CD14-positive monocyte (primary cell): ENCODE data around the gene CHRM5. TPM values are rescaled to one million over a fixed set of nuclear protein-coding genes. Genes with fewer than 3 reads are reported as not detected.

Experiments used
- DNase-seq, 3 donors: peaks; one replicate each; pipeline ENCODE4 v3.0.0-alpha.2; 2011 to 2022
- H2AFZ ChIP-seq: 2 replicates; pipeline ENCODE4 v1.6.0; 2012; ENCODE audit warnings: mild to moderate bottlenecking, low read depth, low read length, inconsistent platforms; ENCODE audit not compliant: insufficient read depth, poor library complexity, severe bottlenecking
- H3K27ac ChIP-seq, 2 donors: 1 replicate in 1 of 2; 2 replicates in 1 of 2; pipeline ENCODE4 v1.5.1; 2012 to 2013; ENCODE audit warnings: low read length in 2 of 2, control low read depth in 1 of 2, inconsistent platforms in 1 of 2, low read depth in 1 of 2, mild to moderate bottlenecking in 1 of 2
- H3K27me3 ChIP-seq, 2 donors: one replicate each; pipeline versions ENCODE4 v1.6.0 to v1.6.1; 2011 to 2013; ENCODE audit warnings: low read length in 2 of 2; ENCODE audit not compliant: control insufficient read depth in 2 of 2, insufficient read depth in 2 of 2
- H3K36me3 ChIP-seq, 2 donors: replicated peaks in 1 of 2; 1 replicate in 1 of 2; 2 replicates in 1 of 2; pipeline versions ENCODE4 v1.5.1 to v1.6.1; 2012 to 2013; ENCODE audit warnings: low read length in 2 of 2, control low read depth in 1 of 2, inconsistent platforms in 1 of 2, mild to moderate bottlenecking in 1 of 2; ENCODE audit not compliant: insufficient read depth in 2 of 2, control insufficient read depth in 1 of 2
- H3K4me1 ChIP-seq, 2 donors: 1 replicate in 1 of 2; 2 replicates in 1 of 2; pipeline versions ENCODE4 v1.5.1 to v1.6.1; 2012 to 2013; ENCODE audit warnings: low read length in 2 of 2, control low read depth in 1 of 2, inconsistent platforms in 1 of 2, mild to moderate bottlenecking in 1 of 2, moderate library complexity in 1 of 2; ENCODE audit not compliant: insufficient read depth in 2 of 2, control insufficient read depth in 1 of 2
- H3K4me2 ChIP-seq: replicated peaks from 2 replicates; pipeline ENCODE3; 2012; ENCODE audit warnings: low read length, moderate library complexity, mild to moderate bottlenecking; ENCODE audit not compliant: poor library complexity, severe bottlenecking; ENCODE audit errors: extremely low read depth
- H3K4me3 ChIP-seq, 3 experiments: fragments of 200-600 bp in 1 of 3; sonication (generic) in 1 of 3; replicated peaks in 1 of 3; 1 replicate in 2 of 3; 2 replicates in 1 of 3; pipeline ENCODE4 v1.5.1; 2011 to 2013; ENCODE audit warnings: low read length in 3 of 3, mild to moderate bottlenecking in 3 of 3, control low read depth in 2 of 3, low read depth in 2 of 3, inconsistent platforms in 1 of 3, moderate library complexity in 1 of 3
- H3K79me2 ChIP-seq: 2 replicates; pipeline ENCODE4 v1.6.0; 2012; ENCODE audit warnings: mild to moderate bottlenecking, control low read depth, inconsistent platforms, low read length, moderate library complexity; ENCODE audit not compliant: insufficient read depth
- H3K9ac ChIP-seq: 2 replicates; pipeline ENCODE4 v1.6.0; 2017; ENCODE audit warnings: low read length, mild to moderate bottlenecking; ENCODE audit not compliant: insufficient read depth, poor library complexity, severe bottlenecking
- H3K9me3 ChIP-seq, 2 donors: replicated peaks in 1 of 2; 1 replicate in 1 of 2; 2 replicates in 1 of 2; pipeline versions ENCODE4 v1.5.1 to v1.6.1; 2012 to 2013; ENCODE audit warnings: low read length in 2 of 2, control low read depth in 1 of 2; ENCODE audit not compliant: control insufficient read depth in 1 of 2, insufficient read depth in 1 of 2
- H4K20me1 ChIP-seq: 2 replicates; pipeline ENCODE4 v1.6.0; 2012; ENCODE audit warnings: mild to moderate bottlenecking, low read length, control low read depth, moderate library complexity; ENCODE audit not compliant: insufficient read depth
- H3K27ac Mint-ChIP-seq, 7 donors: one replicate each; pipeline ENCODE4 v1.8.0; 2020; ENCODE audit warnings: mild to moderate bottlenecking in 7 of 7, mixed read lengths in 7 of 7, moderate library complexity in 6 of 7, inconsistent platforms in 2 of 7
- H3K27me3 Mint-ChIP-seq, 3 donors: one replicate each; pipeline ENCODE4 v1.8.0; 2021 to 2022; ENCODE audit warnings: low read depth in 3 of 3, mild to moderate bottlenecking in 3 of 3, mixed read lengths in 3 of 3, moderate library complexity in 3 of 3, inconsistent platforms in 1 of 3
- H3K36me3 Mint-ChIP-seq, 2 donors: one replicate each; pipeline ENCODE4 v1.8.0; 2020; ENCODE audit warnings: mixed read lengths in 2 of 2, inconsistent platforms in 1 of 2, mild to moderate bottlenecking in 1 of 2
- H3K4me1 Mint-ChIP-seq: one replicate; pipeline ENCODE4 v1.8.0; 2020; ENCODE audit warnings: mild to moderate bottlenecking, mixed read lengths
- H3K4me3 Mint-ChIP-seq, 2 donors: one replicate each; pipeline ENCODE4 v1.8.0; 2020; ENCODE audit warnings: mild to moderate bottlenecking in 2 of 2, mixed read lengths in 2 of 2, moderate library complexity in 1 of 2
- H3K9me3 Mint-ChIP-seq, 7 donors: one replicate each; pipeline ENCODE4 v1.8.0; 2020 to 2022; ENCODE audit warnings: mixed read lengths in 7 of 7, mild to moderate bottlenecking in 6 of 7, moderate library complexity in 6 of 7, inconsistent platforms in 2 of 7
- WGBS: methylation state at CpG from one replicate; pipeline ENCODE4 v1.1.5; 2013; ENCODE audit warnings: missing lambda C conversion rate; ENCODE audit not compliant: insufficient coverage; 5-methylcytosine and 5-hydroxymethylcytosine counted together
- intact Hi-C, 2 donors: fragments of 100-400 bp; cut with micrococcal nuclease; formaldehyde crosslinking; loops; one replicate each; pipeline versions ENCODE4 v1.15.0 to v1.15.1; 2023
- polyA plus RNA-seq, 3 donors: library from polyadenylated mRNA; depleted of rRNA in 1 of 3; unstranded in 2 of 3; stranded (reverse) in 1 of 3; fragments of 300-500 nt in 2 of 3; fragments of >200 nt in 1 of 3; fragmentation: Illumina TruSeq in 2 of 3; gene quantifications; 1 replicate in 2 of 3; 2 replicates in 1 of 3; pipeline ENCODE4 v1.2.3, GENCODE V29; 2012 to 2021
- TF ChIP-seq, protein P1 (sequence below): fragments of 200-600 bp; IDR thresholded peaks from one replicate; pipeline ENCODE4 v1.8.0; 2022; ENCODE audit warnings: antibody characterized with exemption, mild to moderate bottlenecking

Gene CHRM5
- polyA plus RNA-seq, 3 donors: not detected

DNA sequence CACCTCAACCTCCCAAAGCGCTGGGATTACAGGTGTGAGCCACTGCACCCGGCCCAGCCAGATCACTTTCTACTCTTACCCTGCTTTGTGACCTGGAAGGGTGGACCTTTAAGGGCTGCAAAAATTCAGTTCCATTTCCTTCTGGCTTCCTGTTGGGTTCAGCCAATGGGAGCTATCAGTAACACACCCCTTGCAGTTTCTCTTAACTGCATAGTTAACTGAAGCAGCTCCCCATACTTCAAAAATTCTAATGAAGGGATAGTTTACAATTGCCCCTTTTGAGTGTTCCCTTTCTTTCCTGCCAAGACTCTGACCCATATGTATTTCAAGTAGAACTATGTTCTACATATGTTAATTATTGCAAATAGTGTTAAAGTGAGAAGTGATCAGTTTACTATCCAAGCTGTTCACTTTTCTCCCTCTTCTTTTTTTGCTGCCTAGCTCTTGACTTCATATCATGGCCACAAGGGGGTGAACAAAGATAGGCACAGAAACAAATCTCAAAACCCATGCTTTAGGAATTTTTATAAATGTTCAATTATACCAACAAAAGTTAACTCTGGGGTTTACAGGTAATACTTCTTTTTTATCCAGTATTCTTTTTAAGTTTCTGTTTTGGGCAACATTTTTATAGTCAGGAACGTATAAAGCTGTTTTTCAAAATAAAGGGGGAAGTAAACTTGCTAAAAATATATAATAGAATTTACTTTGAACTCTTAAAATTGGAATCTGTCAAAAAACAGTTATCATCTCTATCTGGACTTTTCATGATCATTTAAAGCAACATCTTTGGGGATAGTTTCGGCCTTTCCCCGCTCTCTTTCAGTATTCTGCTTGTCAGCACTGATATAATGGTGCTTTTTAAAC is 141.7 kb downstream of the CHRM5 start:
- intact Hi-C loops: loop anchor here in 1 of 2 donors (10.0 kb wide), 1 partner anchor 875 kb away; the partner anchor contains the start of gene ZNF770
- no peaks in the 10 kb centered on the region for H4K20me1 ChIP-seq
- H3K4me3 Mint-ChIP-seq: no peak overlapping the region
- H2AFZ ChIP-seq: no peak overlapping the region
- no CpG with 5 or more reads among the region's 5 CpGs for WGBS
- no peaks in the 10 kb centered on the region for H3K79me2 ChIP-seq
- no peak overlapping the region for H3K27ac ChIP-seq
- H3K9me3 ChIP-seq: no peaks in the 10 kb centered on the region
- H3K9me3 Mint-ChIP-seq: peaks cover 0 to 3% (median 0%) of the 10 kb centered on the region in 7 donors
- DNase-seq: peak in 1 of 3 donors; percentile 3
- no peak overlapping the region for H3K27ac Mint-ChIP-seq
- H3K9ac ChIP-seq: no peak overlapping the region
- no peaks in the 10 kb centered on the region for H3K4me1 ChIP-seq
- TF ChIP-seq, protein P1, sequence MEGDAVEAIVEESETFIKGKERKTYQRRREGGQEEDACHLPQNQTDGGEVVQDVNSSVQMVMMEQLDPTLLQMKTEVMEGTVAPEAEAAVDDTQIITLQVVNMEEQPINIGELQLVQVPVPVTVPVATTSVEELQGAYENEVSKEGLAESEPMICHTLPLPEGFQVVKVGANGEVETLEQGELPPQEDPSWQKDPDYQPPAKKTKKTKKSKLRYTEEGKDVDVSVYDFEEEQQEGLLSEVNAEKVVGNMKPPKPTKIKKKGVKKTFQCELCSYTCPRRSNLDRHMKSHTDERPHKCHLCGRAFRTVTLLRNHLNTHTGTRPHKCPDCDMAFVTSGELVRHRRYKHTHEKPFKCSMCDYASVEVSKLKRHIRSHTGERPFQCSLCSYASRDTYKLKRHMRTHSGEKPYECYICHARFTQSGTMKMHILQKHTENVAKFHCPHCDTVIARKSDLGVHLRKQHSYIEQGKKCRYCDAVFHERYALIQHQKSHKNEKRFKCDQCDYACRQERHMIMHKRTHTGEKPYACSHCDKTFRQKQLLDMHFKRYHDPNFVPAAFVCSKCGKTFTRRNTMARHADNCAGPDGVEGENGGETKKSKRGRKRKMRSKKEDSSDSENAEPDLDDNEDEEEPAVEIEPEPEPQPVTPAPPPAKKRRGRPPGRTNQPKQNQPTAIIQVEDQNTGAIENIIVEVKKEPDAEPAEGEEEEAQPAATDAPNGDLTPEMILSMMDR: peak; percentile 51
- H3K27me3 Mint-ChIP-seq: peaks cover 0 to 15% (median 3%) of the 10 kb centered on the region in 3 donors
- peaks cover 5% of the 10 kb centered on the region for H3K4me1 Mint-ChIP-seq
- H3K4me2 ChIP-seq: no peak overlapping the region
- H3K27me3 ChIP-seq: no peaks in the 10 kb centered on the region
- H3K36me3 ChIP-seq: no peaks in the 10 kb centered on the region
- no peak overlapping the region for H3K4me3 ChIP-seq
- H3K36me3 Mint-ChIP-seq: no peaks in the 10 kb centered on the region

DNA sequence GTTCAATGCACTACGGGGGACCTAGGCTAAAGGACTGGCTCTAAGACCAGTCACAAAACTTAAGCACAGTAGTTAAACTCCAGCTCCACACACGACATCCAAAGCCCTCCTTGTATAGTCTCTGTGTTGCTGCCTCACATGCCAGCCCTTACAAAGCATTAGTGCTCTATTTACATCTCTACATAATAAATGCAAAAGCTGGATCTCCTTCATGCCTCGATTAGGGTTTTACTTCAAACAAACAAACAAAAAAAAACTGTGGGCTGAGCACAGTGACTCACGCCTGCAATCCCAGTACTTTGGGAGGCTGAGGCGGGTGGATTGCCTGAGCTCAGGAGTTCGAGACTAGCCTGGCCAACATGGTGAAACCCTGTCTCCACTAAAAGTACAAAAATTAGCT is 143.2 kb downstream of the CHRM5 start:
- Mint-ChIP-seq H3K27me3 (peaks cover 3 to 15% (median 3%) of the 10 kb centered on the region in 3 donors), H3K4me3 (no peak overlapping the region)

More for the DNA sequence above, 143.2 kb downstream of the CHRM5 start:
- H3K27ac ChIP-seq: no peak overlapping the region
- intact Hi-C loops: no loop called here
- DNase-seq: no peak
- H3K27ac Mint-ChIP-seq: no peak overlapping the region
- no peaks in the 10 kb centered on the region for H3K79me2 ChIP-seq
- H3K4me2 ChIP-seq: no peak overlapping the region
- H3K9me3 ChIP-seq: no peaks in the 10 kb centered on the region
- no peaks in the 10 kb centered on the region for H3K4me1 ChIP-seq
- H4K20me1 ChIP-seq: no peaks in the 10 kb centered on the region
- 83% methylated on average over 5 of the region's 6 CpGs for WGBS
- no peak overlapping the region for H2AFZ ChIP-seq
- no peaks in the 10 kb centered on the region for H3K9me3 Mint-ChIP-seq
- TF ChIP-seq, protein P1: no peak
- H3K36me3 ChIP-seq: no peaks in the 10 kb centered on the region
- H3K4me3 ChIP-seq: no peak overlapping the region
- H3K27me3 ChIP-seq: no peaks in the 10 kb centered on the region
- H3K36me3 Mint-ChIP-seq: no peaks in the 10 kb centered on the region
- H3K9ac ChIP-seq: no peak overlapping the region
- peaks cover 5% of the 10 kb centered on the region for H3K4me1 Mint-ChIP-seq
